ENCODE results near the gene PPP4R2.

- TF ChIP-seq, protein P1, sequence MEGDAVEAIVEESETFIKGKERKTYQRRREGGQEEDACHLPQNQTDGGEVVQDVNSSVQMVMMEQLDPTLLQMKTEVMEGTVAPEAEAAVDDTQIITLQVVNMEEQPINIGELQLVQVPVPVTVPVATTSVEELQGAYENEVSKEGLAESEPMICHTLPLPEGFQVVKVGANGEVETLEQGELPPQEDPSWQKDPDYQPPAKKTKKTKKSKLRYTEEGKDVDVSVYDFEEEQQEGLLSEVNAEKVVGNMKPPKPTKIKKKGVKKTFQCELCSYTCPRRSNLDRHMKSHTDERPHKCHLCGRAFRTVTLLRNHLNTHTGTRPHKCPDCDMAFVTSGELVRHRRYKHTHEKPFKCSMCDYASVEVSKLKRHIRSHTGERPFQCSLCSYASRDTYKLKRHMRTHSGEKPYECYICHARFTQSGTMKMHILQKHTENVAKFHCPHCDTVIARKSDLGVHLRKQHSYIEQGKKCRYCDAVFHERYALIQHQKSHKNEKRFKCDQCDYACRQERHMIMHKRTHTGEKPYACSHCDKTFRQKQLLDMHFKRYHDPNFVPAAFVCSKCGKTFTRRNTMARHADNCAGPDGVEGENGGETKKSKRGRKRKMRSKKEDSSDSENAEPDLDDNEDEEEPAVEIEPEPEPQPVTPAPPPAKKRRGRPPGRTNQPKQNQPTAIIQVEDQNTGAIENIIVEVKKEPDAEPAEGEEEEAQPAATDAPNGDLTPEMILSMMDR (IDR thresholded peaks at IDR 0.05): no peak
- no peak for TF ChIP-seq POLR2A (IDR thresholded peaks at IDR 0.05)
Observed at GRCh38 chr3:73094951-73095350, 98.3 kb downstream of the PPP4R2 start.
